ACC112 (cell line): ENCODE results near the gene ZNF384.

Experiments
- H2AFZ ChIP-seq: fragments of 200-600 bp; sonication (generic); one replicate; pipeline ENCODE4 v1.6.0; 2017; ENCODE audit warnings: antibody characterized with exemption, low read length; ENCODE audit not compliant: unreplicated experiment
- H3K27ac ChIP-seq: fragments of 200-600 bp; sonication (generic); 2 replicates; pipeline ENCODE4 v1.5.1; 2014; ENCODE audit warnings: low read depth, mild to moderate bottlenecking, antibody characterized with exemption, low read length, moderate library complexity
- H3K27me3 ChIP-seq: fragments of 200-600 bp; sonication (generic); 2 replicates; pipeline ENCODE4 v1.6.1; 2014; ENCODE audit warnings: mild to moderate bottlenecking, antibody characterized with exemption, low read length, moderate library complexity, mixed read lengths; ENCODE audit not compliant: insufficient read depth
- H3K36me3 ChIP-seq: fragments of 200-600 bp; sonication (generic); 2 replicates; pipeline ENCODE4 v1.6.1; 2016; ENCODE audit warnings: mild to moderate bottlenecking, antibody characterized with exemption, low read length, moderate library complexity, mixed read lengths; ENCODE audit not compliant: insufficient read depth
- H3K4me1 ChIP-seq: fragments of 200-600 bp; sonication (generic); one replicate; pipeline ENCODE4 v1.6.1; 2016; ENCODE audit warnings: low read length, mixed read lengths; ENCODE audit not compliant: insufficient read depth, unreplicated experiment, control insufficient read depth
- H3K4me3 ChIP-seq: fragments of 200-600 bp; sonication (generic); 2 replicates; pipeline ENCODE4 v1.5.1; 2014; ENCODE audit warnings: mild to moderate bottlenecking, low read depth, low read length
- H3K79me2 ChIP-seq: fragments of 200-600 bp; sonication (generic); one replicate; pipeline ENCODE4 v1.6.0; 2016; ENCODE audit warnings: low read length; ENCODE audit not compliant: control insufficient read depth, unreplicated experiment, insufficient read depth

ZNF384 gene

GRCh38 chr12:6684609-6685008, 4.6 kb downstream of the ZNF384 start:
- Histone ChIP-seq H3K36me3 (no peaks in the 10 kb centered on the region; the same call in 1 of the 2 replicates), H3K27ac (no peak overlapping the region), H3K27me3 (no peaks in the 10 kb centered on the region), H3K4me1 (peaks cover 19% of the 10 kb centered on the region), H3K79me2 (peaks cover 86% of the 10 kb centered on the region), H2AFZ (no peak overlapping the region), H3K4me3 (no peak overlapping the region)

DNA sequence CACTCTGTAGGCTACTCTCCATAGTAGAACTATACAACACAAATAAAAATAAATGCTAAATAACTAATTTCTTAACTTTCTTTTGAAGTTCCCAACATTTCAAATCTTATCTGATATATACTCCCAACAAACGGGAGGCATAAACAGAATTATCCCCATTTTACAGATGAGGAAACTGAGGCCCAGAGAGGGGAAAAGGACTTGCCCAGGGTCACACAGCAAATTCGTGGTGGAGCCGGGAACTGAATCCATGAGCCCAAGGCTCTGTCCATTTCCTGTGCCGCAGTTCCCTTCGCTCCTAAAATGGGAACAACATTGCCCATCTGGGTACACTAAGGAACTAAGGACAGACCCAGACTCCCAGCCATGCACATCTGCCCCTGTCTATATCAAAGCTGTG, 12.2 kb downstream of the ZNF384 start:
- H3K36me3 ChIP-seq, result peaks cover 25% of the 10 kb centered on the region
- no peak overlapping the region for H2AFZ ChIP-seq
- H3K4me3 ChIP-seq, result no peak overlapping the region
- no peaks in the 10 kb centered on the region for H3K4me1 ChIP-seq
- H3K27ac ChIP-seq, result no peak overlapping the region
- H3K79me2 ChIP-seq, result peaks cover 26% of the 10 kb centered on the region
- H3K27me3 ChIP-seq, result no peaks in the 10 kb centered on the region

GRCh38 chr12:6672143-6672542, 17.0 kb downstream of the ZNF384 start:
- Histone ChIP-seq H3K27me3 (no peaks in the 10 kb centered on the region), H3K4me1 (no peaks in the 10 kb centered on the region), H3K4me3 (no peak overlapping the region), H3K27ac (no peak overlapping the region), H2AFZ (no peak overlapping the region), H3K79me2 (peaks cover 2% of the 10 kb centered on the region), H3K36me3 (peaks cover 30% of the 10 kb centered on the region)

DNA sequence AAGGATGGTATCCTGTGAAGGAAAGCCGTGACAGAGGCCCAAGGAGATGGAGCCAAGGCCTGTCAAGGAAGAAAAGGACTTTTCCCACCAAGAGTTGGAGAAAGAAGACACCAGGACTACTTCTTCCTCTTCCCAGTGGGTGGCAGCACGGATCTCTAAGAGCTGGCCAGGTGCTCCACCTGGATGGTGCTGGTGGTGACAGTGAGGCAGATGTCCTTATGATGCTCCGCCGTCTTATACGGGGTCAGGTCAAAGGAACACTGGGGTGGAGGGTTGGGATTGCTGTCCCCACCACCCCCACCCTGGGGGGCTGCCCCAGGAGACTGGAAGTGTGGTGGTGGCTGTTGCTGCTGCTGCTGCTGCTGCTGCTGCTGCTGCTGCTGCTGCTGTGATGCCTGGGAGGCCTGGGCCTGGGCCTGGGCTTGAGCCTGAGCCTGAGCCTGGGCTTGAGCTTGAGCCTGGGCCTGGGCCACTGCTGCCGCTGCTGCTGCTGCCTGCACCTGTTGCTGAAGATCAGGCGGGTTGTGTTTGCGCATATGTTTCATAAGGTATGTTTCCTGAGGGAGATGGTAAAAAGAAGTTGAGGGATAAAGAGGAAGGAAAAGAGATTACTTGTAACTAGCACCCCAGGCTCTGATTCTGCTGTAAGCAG, 21.5 kb downstream of the ZNF384 start:
- H3K4me3 ChIP-seq, result no peak overlapping the region
- no peak overlapping the region for H2AFZ ChIP-seq
- no peak overlapping the region for H3K27ac ChIP-seq
- peaks cover 24% of the 10 kb centered on the region for H3K36me3 ChIP-seq
- peaks cover under 1% of the 10 kb centered on the region for H3K79me2 ChIP-seq
- H3K4me1 ChIP-seq, result no peaks in the 10 kb centered on the region
- no peaks in the 10 kb centered on the region for H3K27me3 ChIP-seq

GRCh38 chr12:6666211-6666610, 23.0 kb downstream of the ZNF384 start:
- no peak overlapping the region for H3K4me3 ChIP-seq
- no peak overlapping the region for H3K27ac ChIP-seq
- peaks cover 20% of the 10 kb centered on the region for H3K36me3 ChIP-seq
- H3K4me1 ChIP-seq, result peaks cover 8% of the 10 kb centered on the region
- no peak overlapping the region for H2AFZ ChIP-seq
- H3K79me2 ChIP-seq, result peaks cover 12% of the 10 kb centered on the region
- H3K27me3 ChIP-seq, result no peaks in the 10 kb centered on the region

GRCh38 chr12:6664902-6665301, 24.3 kb downstream of the ZNF384 start:
- no peak overlapping the region for H2AFZ ChIP-seq
- H3K36me3 ChIP-seq, result peaks cover 11% of the 10 kb centered on the region
- no peak overlapping the region for H3K4me3 ChIP-seq
- peaks cover 14% of the 10 kb centered on the region for H3K79me2 ChIP-seq
- H3K27me3 ChIP-seq, result no peaks in the 10 kb centered on the region
- peaks cover 8% of the 10 kb centered on the region for H3K4me1 ChIP-seq
- peak overlapping the region; percentile 27; the same call in 1 of the 2 replicates for H3K27ac ChIP-seq

DNA sequence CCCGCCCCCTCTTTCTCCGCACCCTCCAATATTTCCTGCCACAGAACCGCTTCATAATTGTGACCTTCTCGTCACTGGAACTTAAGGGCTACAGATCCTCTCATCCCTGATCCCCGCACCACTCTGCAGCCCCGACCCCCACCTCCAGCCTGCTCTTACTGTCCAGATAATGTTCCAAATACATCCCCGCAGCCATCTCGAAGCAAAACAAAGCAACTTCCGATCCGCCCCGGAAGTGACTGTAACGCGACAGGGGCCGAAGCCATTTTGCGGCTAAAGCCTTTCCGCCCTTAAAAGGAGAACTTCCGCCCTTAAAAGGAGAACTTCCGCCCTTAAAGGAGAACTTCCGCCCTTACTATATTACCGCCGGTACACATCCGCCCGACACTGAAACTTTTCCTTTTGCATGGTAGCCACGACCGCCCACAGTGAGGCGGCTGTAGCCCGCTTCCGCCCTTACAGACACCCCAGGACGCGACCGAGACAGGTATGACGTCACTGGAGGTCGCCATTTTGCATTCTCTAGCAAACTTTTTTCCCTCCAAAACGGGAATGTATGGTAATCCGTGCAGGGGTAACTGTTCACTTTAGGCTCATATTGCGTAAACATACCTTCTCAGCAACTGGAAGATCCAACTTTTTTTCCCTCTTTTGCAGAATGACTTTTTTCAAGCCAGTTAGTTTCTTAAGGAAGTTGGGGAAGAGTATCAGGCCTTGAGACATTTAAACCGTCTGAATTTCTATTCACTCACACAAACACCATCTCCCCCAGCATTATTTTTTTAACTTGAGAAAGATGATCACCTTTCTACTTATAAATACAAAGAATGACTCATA, 26.1 kb downstream of the ZNF384 start, which contains the start of gene ING4:
TSS of gene ING4 (minus strand) at position 214 of the 837 bp plus-strand sequence. CDS start at position 196, 18 bp downstream.
- Histone ChIP-seq H3K36me3 (0 out of 2 replicates have a peak, but pooled peaks cover 5% of the 10 kb centered on the region), H3K27me3 (no peaks in the 10 kb centered on the region), H3K27ac (peak within 1 kb of the TSS; percentile 85), H2AFZ (peak within 1 kb of the TSS; percentile 95), H3K4me1 (peaks cover 8% of the 10 kb centered on the region), H3K79me2 (peaks cover 14% of the 10 kb centered on the region), H3K4me3 (peak within 1 kb of the TSS; percentile 86)

DNA sequence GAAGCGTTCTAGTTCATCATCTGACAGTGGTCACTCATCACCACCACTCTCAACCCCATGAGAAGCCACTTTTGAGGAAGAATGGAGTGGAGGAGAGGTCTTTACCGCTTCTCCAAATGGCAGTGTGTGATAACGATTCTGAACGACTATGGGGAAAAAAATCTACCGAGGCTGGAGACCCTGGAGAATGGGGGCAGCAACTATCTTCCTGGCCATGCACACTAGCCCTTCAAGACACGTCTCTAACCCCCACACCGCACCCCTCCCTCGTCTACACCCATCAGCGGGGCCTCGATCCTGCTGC, 26.6 kb downstream of the ZNF384 start:
- peak overlapping the region; percentile 77 for H2AFZ ChIP-seq
- H3K27me3 ChIP-seq, result no peaks in the 10 kb centered on the region
- peak overlapping the region; percentile 86 for H3K4me3 ChIP-seq
- H3K36me3 ChIP-seq, result 0 out of 2 replicates have a peak, but pooled peaks cover 5% of the 10 kb centered on the region
- H3K4me1 ChIP-seq, result peaks cover 8% of the 10 kb centered on the region
- peak overlapping the region; percentile 15; the same call in 1 of the 2 replicates for H3K27ac ChIP-seq
- peaks cover 14% of the 10 kb centered on the region for H3K79me2 ChIP-seq

GRCh38 chr12:6653987-6654386, 35.2 kb downstream of the ZNF384 start:
- Histone ChIP-seq H3K27me3 (no peaks in the 10 kb centered on the region), H3K36me3 (peaks cover 6% of the 10 kb centered on the region), H3K79me2 (no peaks in the 10 kb centered on the region), H3K4me3 (no peak overlapping the region), H2AFZ (no peak overlapping the region), H3K4me1 (no peaks in the 10 kb centered on the region), H3K27ac (no peak overlapping the region)

DNA sequence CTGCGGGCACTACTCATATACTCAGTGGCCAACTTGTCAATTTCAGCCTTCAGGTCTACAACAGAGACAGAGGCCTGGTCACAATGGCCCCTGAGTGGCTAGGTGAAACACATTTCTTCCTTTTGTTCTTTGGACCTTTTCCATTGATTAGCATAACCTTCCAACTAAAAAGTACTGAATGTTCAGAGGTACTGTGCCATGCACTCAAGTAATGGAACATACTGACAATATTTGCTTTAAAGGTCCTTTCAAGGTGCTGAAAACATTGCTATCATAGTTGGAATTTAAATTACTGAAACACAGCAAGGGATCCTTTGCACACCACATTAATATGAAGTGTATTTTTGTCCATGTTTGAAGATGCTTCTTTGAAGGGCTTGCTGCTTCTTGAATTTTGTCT, 35.8 kb downstream of the ZNF384 start:
- Histone ChIP-seq H3K4me3 (no peak overlapping the region), H3K27me3 (no peaks in the 10 kb centered on the region), H3K27ac (no peak overlapping the region), H3K4me1 (no peaks in the 10 kb centered on the region), H2AFZ (no peak overlapping the region), H3K36me3 (peaks cover 6% of the 10 kb centered on the region), H3K79me2 (no peaks in the 10 kb centered on the region)

- Histone ChIP-seq H3K27ac (no peak overlapping the region), H3K27me3 (no peaks in the 10 kb centered on the region), H3K79me2 (no peaks in the 10 kb centered on the region), H3K4me3 (no peak overlapping the region), H3K4me1 (no peaks in the 10 kb centered on the region), H3K36me3 (peaks cover 6% of the 10 kb centered on the region), H2AFZ (no peak overlapping the region)
Measured at GRCh38 chr12:6652391-6652790, 36.8 kb downstream of the ZNF384 start.
